H9 (cell line): ENCODE data around the gene ERP27. TPM values are rescaled to one million over a fixed set of nuclear protein-coding genes. Genes with fewer than 3 reads are reported as not detected.

Source experiments
- DNase-seq: peaks from one replicate; pipeline ENCODE4 v3.0.0-alpha.2; 2017
- H2AFZ ChIP-seq: one replicate; pipeline ENCODE4 v1.6.1; 2013; ENCODE audit warnings: mild to moderate bottlenecking, low read length, control low read depth, moderate library complexity
- H2AK5ac ChIP-seq: 2 replicates; pipeline ENCODE4 v1.6.1; 2013; ENCODE audit warnings: low read length, control low read depth, mixed read lengths; ENCODE audit not compliant: insufficient read length
- H2BK120ac ChIP-seq: one replicate; pipeline ENCODE4 v1.6.1; 2013; ENCODE audit warnings: low read depth, mild to moderate bottlenecking, low read length, control low read depth, inconsistent platforms; ENCODE audit not compliant: poor library complexity, severe bottlenecking
- H2BK12ac ChIP-seq: 2 replicates; pipeline ENCODE4 v1.6.1; 2013; ENCODE audit warnings: low read length, control low read depth, mixed read lengths, low read depth; ENCODE audit not compliant: insufficient read length
- H2BK15ac ChIP-seq: 2 replicates; pipeline ENCODE4 v1.6.1; 2013; ENCODE audit warnings: low read depth, low read length, control low read depth
- H2BK20ac ChIP-seq: one replicate; pipeline ENCODE4 v1.6.1; 2013; ENCODE audit warnings: low read depth, mild to moderate bottlenecking, low read length, control low read depth, inconsistent platforms; ENCODE audit not compliant: poor library complexity, severe bottlenecking
- H2BK5ac ChIP-seq: 2 replicates; pipeline ENCODE4 v1.6.1; 2013; ENCODE audit warnings: low read length, control low read depth, mixed read lengths; ENCODE audit not compliant: insufficient read length
- H3K14ac ChIP-seq: 2 replicates; pipeline ENCODE4 v1.6.1; 2013; ENCODE audit warnings: low read length, control low read depth; ENCODE audit not compliant: insufficient read depth
- H3K18ac ChIP-seq: 2 replicates; pipeline ENCODE4 v1.6.1; 2013; ENCODE audit warnings: low read depth, mild to moderate bottlenecking, mixed read lengths, low read length, control low read depth; ENCODE audit not compliant: insufficient read length
- H3K23ac ChIP-seq: 2 replicates; pipeline ENCODE4 v1.6.1; 2013; ENCODE audit warnings: low read length, control low read depth, mixed read lengths, low read depth; ENCODE audit not compliant: insufficient read length
- H3K23me2 ChIP-seq: 2 replicates; pipeline ENCODE4 v1.6.1; 2013; ENCODE audit warnings: low read depth, mild to moderate bottlenecking, mixed read lengths, low read length, control low read depth; ENCODE audit not compliant: insufficient read length, poor library complexity, severe bottlenecking
- H3K27ac ChIP-seq: 2 replicates; pipeline ENCODE4 v1.5.1; 2013; ENCODE audit warnings: low read length, control low read depth, mixed read lengths, low read depth; ENCODE audit not compliant: insufficient read length
- H3K27me3 ChIP-seq: 2 replicates; pipeline ENCODE4 v1.6.1; 2013; ENCODE audit warnings: low read length, control low read depth, inconsistent platforms; ENCODE audit not compliant: insufficient read depth
- H3K4ac ChIP-seq: 2 replicates; pipeline ENCODE4 v1.6.1; 2013; ENCODE audit warnings: low read depth, mild to moderate bottlenecking, control low read depth, inconsistent platforms, low read length, moderate library complexity
- H3K4me1 ChIP-seq: 2 replicates; pipeline ENCODE4 v1.6.1; 2013; ENCODE audit warnings: low read length, control low read depth, inconsistent platforms; ENCODE audit not compliant: insufficient read depth
- H3K4me2 ChIP-seq: 2 replicates; pipeline ENCODE4 v1.6.1; 2013; ENCODE audit warnings: low read length, control low read depth, mixed read lengths; ENCODE audit not compliant: insufficient read length, insufficient read depth
- H3K56ac ChIP-seq: 2 replicates; pipeline ENCODE4 v1.6.1; 2013; ENCODE audit warnings: low read depth, mild to moderate bottlenecking, mixed read lengths, low read length, control low read depth; ENCODE audit not compliant: insufficient read length
- H3K79me1 ChIP-seq: 2 replicates; pipeline ENCODE4 v1.6.1; 2013; ENCODE audit warnings: low read depth, mild to moderate bottlenecking, moderate library complexity, low read length, control low read depth, inconsistent platforms; ENCODE audit not compliant: insufficient read depth, poor library complexity, severe bottlenecking
- H3K79me2 ChIP-seq: 2 replicates; pipeline ENCODE4 v1.6.1; 2013; ENCODE audit warnings: low read length, control low read depth, inconsistent platforms; ENCODE audit not compliant: insufficient read depth
- H3K9ac ChIP-seq: 2 replicates; pipeline ENCODE4 v1.6.1; 2013; ENCODE audit warnings: low read length, control low read depth, mixed read lengths; ENCODE audit not compliant: insufficient read length; ENCODE audit errors: extremely low read depth
- H3K9me3 ChIP-seq: one replicate; pipeline ENCODE4 v1.6.1; 2013; ENCODE audit warnings: low read depth, low read length, inconsistent platforms; ENCODE audit not compliant: control insufficient read depth
- H3T11ph ChIP-seq: one replicate; pipeline ENCODE4 v1.6.1; 2013; ENCODE audit warnings: mild to moderate bottlenecking, low read length, control low read depth, inconsistent platforms
- H4K20me1 ChIP-seq: one replicate; pipeline ENCODE4 v1.6.1; 2013; ENCODE audit not compliant: control insufficient read depth, insufficient read length, insufficient read depth
- H4K5ac ChIP-seq: 2 replicates; pipeline ENCODE4 v1.6.1; 2013; ENCODE audit warnings: low read depth, mild to moderate bottlenecking, mixed read lengths, low read length, control low read depth; ENCODE audit not compliant: insufficient read length
- H4K8ac ChIP-seq: replicated peaks from 2 replicates; pipeline ENCODE4 v1.6.1; 2013; ENCODE audit warnings: low read length, control low read depth, mixed read lengths, low read depth; ENCODE audit not compliant: insufficient read length
- H4K91ac ChIP-seq: 2 replicates; pipeline ENCODE4 v1.6.1; 2013; ENCODE audit warnings: low read depth, mild to moderate bottlenecking, moderate library complexity, mixed read lengths, low read length, control low read depth; ENCODE audit not compliant: insufficient read length
- H3K27ac Mint-ChIP-seq, 3 experiments: 2 replicates in 2 of 3; 3 replicates in 1 of 3; pipeline ENCODE4 v1.8.0; 2020 to 2021; ENCODE audit warnings: mixed read lengths in 3 of 3, mild to moderate bottlenecking in 1 of 3, moderate library complexity in 1 of 3
- H3K27me3 Mint-ChIP-seq: 2 replicates; pipeline ENCODE4 v1.8.0; 2021; ENCODE audit warnings: low read depth, mild to moderate bottlenecking, moderate library complexity, mixed read lengths
- H3K36me3 Mint-ChIP-seq, 3 experiments: 2 replicates in 2 of 3; 3 replicates in 1 of 3; pipeline ENCODE4 v1.8.0; 2020 to 2021; ENCODE audit warnings: low read depth in 3 of 3, mixed read lengths in 3 of 3; ENCODE audit not compliant: insufficient read depth in 1 of 3
- H3K4me1 Mint-ChIP-seq, 2 experiments: 2 replicates each; pipeline ENCODE4 v1.8.0; 2020; ENCODE audit warnings: mixed read lengths in 2 of 2
- H3K4me3 Mint-ChIP-seq, 2 experiments: 2 replicates in 1 of 2; 3 replicates in 1 of 2; pipeline ENCODE4 v1.8.0; 2020 to 2021; ENCODE audit warnings: mild to moderate bottlenecking in 2 of 2, mixed read lengths in 2 of 2, moderate library complexity in 1 of 2
- H3K9me3 Mint-ChIP-seq, 2 experiments: 2 replicates in 1 of 2; 3 replicates in 1 of 2; pipeline ENCODE4 v1.8.0; 2020; ENCODE audit warnings: mild to moderate bottlenecking in 2 of 2, mixed read lengths in 2 of 2, moderate library complexity in 1 of 2
- CTCF ChIP-seq: fragments of 200-600 bp; sonication (generic); conservative IDR thresholded peaks from 3 replicates; pipeline ENCODE4 v1.8.0; 2021; ENCODE audit warnings: antibody characterized with exemption, mild to moderate bottlenecking
- WGBS: extraction: QIAGEN DNeasy Blood & Tissue Kit; methylation state at CpG from one replicate; pipeline ENCODE4 v1.1.7; 2013; ENCODE audit warnings: missing lambda C conversion rate, low lambda C conversion rate, mixed read lengths; ENCODE audit not compliant: insufficient read length; ENCODE audit errors: extremely low coverage; 5-methylcytosine and 5-hydroxymethylcytosine counted together
- total RNA-seq: library from RNA; stranded (reverse); gene quantifications from 2 replicates; pipeline ENCODE4 v1.2.1, GENCODE V29; 2021

The ERP27 gene
- total RNA-seq, 1 experiment from 2014 or later, result not detected

GRCh38 chr12:14906114-14906513 is 32.2 kb downstream of the ERP27 start:
- Mint-ChIP-seq H3K27ac (no peak overlapping the region), H3K27me3 (no peaks in the 10 kb centered on the region), H3K4me1 (peaks cover 0 to 4% of the 10 kb centered on the region in 2 experiments; a peak in 2 of 4 replicates), H3K4me3 (no peak overlapping the region), H3K36me3 (no peaks in the 10 kb centered on the region), H3K9me3 (no peaks in the 10 kb centered on the region)
- DNase-seq, result no peak
- no peaks in the 10 kb centered on the region for H3K9me3 ChIP-seq
- no peak overlapping the region for H3K27ac ChIP-seq
- no peak overlapping the region for H4K5ac ChIP-seq
- H3K27me3 ChIP-seq, result no peaks in the 10 kb centered on the region
- no peaks in the 10 kb centered on the region for H3K23me2 ChIP-seq
- no peak overlapping the region for H3K4ac ChIP-seq
- no peak overlapping the region for H3K4me2 ChIP-seq
- H3K56ac ChIP-seq, result no peak overlapping the region
- no peak overlapping the region for H3T11ph ChIP-seq
- H2BK120ac ChIP-seq, result no peak overlapping the region
- H3K79me1 ChIP-seq, result no peaks in the 10 kb centered on the region
- no peak overlapping the region for H2BK20ac ChIP-seq
- no peak overlapping the region for H3K18ac ChIP-seq
- no peaks in the 10 kb centered on the region for H4K20me1 ChIP-seq
- H2BK15ac ChIP-seq, result no peak overlapping the region
- no peak for TF ChIP-seq CTCF
- H3K14ac ChIP-seq, result no peak overlapping the region
- H4K91ac ChIP-seq, result no peak overlapping the region
- H4K8ac ChIP-seq, result no peak overlapping the region
- H3K23ac ChIP-seq, result no peak overlapping the region
- no CpG with 5 or more reads among the region's 5 CpGs for WGBS
- no peak overlapping the region for H2AFZ ChIP-seq
- H2AK5ac ChIP-seq, result no peak overlapping the region
- no peak overlapping the region for H2BK5ac ChIP-seq
- H3K9ac ChIP-seq, result no peak overlapping the region
- H3K79me2 ChIP-seq, result no peaks in the 10 kb centered on the region
- no peak overlapping the region for H2BK12ac ChIP-seq
- no peaks in the 10 kb centered on the region for H3K4me1 ChIP-seq
